ENCODE results near the gene CLIC6.
"Not testable (repeated sequence)": the region's sequence is repeated elsewhere in the genome, so short reads cannot be mapped to it uniquely, and the experiment has no call there.

The CLIC6 gene

GRCh38 chr21:34692458-34693020 is 23.7 kb downstream of the CLIC6 start:
- DNase-seq (ENCODE audit: low read depth in 2 of 2) = no peak

- DNase-seq (ENCODE audit: low read depth in 2 of 2) = peak; percentile 34 to 43
Observed at GRCh38 chr21:34693192-34693810, 24.5 kb downstream of the CLIC6 start.

- no peak for DNase-seq (ENCODE audit: low read depth in 2 of 2)
Observed at GRCh38 chr21:34695434-34695833, 26.6 kb downstream of the CLIC6 start.

- no peak for DNase-seq (ENCODE audit: low read depth in 2 of 2)
Observed at GRCh38 chr21:34696121-34696520, 27.3 kb downstream of the CLIC6 start.

- no peak for DNase-seq (ENCODE audit: low read depth in 2 of 2)
Observed at GRCh38 chr21:34697826-34698225, 29.0 kb downstream of the CLIC6 start.

GRCh38 chr21:34698270-34699015 is 29.6 kb downstream of the CLIC6 start:
- DNase-seq (ENCODE audit: low read depth in 2 of 2) = no peak

GRCh38 chr21:34700605-34701004 is 31.8 kb downstream of the CLIC6 start:
- DNase-seq (ENCODE audit: low read depth in 2 of 2) = no peak

GRCh38 chr21:34701726-34702125 is 32.9 kb downstream of the CLIC6 start:
- DNase-seq (ENCODE audit: low read depth in 2 of 2) = no peak

GRCh38 chr21:34702341-34703170 is 33.8 kb downstream of the CLIC6 start:
- DNase-seq (ENCODE audit: low read depth in 2 of 2) = peak; percentile 80 to 82

GRCh38 chr21:34703571-34703970 is 34.8 kb downstream of the CLIC6 start:
- DNase-seq (ENCODE audit: low read depth in 2 of 2) = no peak

- peak; percentile 20 to 24 for DNase-seq (ENCODE audit: low read depth in 2 of 2)
Observed at GRCh38 chr21:34704119-34704518, 35.3 kb downstream of the CLIC6 start.

- no peak for DNase-seq (ENCODE audit: low read depth in 2 of 2)
Observed at GRCh38 chr21:34705011-34705410, 36.2 kb downstream of the CLIC6 start.

- no peak for DNase-seq (ENCODE audit: low read depth in 2 of 2)
Observed at GRCh38 chr21:34706337-34706736, 37.5 kb downstream of the CLIC6 start.

- DNase-seq (ENCODE audit: low read depth in 2 of 2) = no peak
Observed at GRCh38 chr21:34707876-34708325, 39.1 kb downstream of the CLIC6 start.

- no peak for DNase-seq (ENCODE audit: low read depth in 2 of 2)
Observed at GRCh38 chr21:34713621-34714020, 44.8 kb downstream of the CLIC6 start.

- DNase-seq (ENCODE audit: low read depth in 2 of 2) = no peak
Observed at GRCh38 chr21:34715518-34715917, 46.7 kb downstream of the CLIC6 start.

GRCh38 chr21:34715985-34716596 is 47.3 kb downstream of the CLIC6 start:
- DNase-seq (ENCODE audit: low read depth in 2 of 2) = no peak

- DNase-seq (ENCODE audit: low read depth in 2 of 2) = not testable (repeated sequence)
Observed at GRCh38 chr21:34718529-34718928, 49.7 kb downstream of the CLIC6 start.

- no peak for DNase-seq (ENCODE audit: low read depth in 2 of 2)
Observed at GRCh38 chr21:34722684-34723300, 54.0 kb downstream of the CLIC6 start.

- DNase-seq (ENCODE audit: low read depth in 2 of 2) = no peak
Observed at GRCh38 chr21:34724131-34724856, 55.5 kb downstream of the CLIC6 start.

GRCh38 chr21:34724857-34725195 is 56.0 kb downstream of the CLIC6 start:
- no peak for DNase-seq (ENCODE audit: low read depth in 2 of 2)

All from fibroblast of skin of left biceps (primary cell).